Hypothalamus (tissue), 51 donors: ENCODE measurements around the gene ADAMTSL5.
"Not testable (repeated sequence)": the region's sequence is repeated elsewhere in the genome, so short reads cannot be mapped to it uniquely, and the experiment has no call there.

ENCODE experiments used
- DNase-seq, 51 donors: peaks; one replicate each; lab custom pipeline; 2025; lab: John Stamatoyannopoulos, UW

ADAMTSL5 gene

GRCh38 chr19:1530856-1531255 lies 18.0 kb upstream of the ADAMTSL5 start:
- not testable (repeated sequence) for DNase-seq

- no peak for DNase-seq
These were observed 16.6 kb upstream of the ADAMTSL5 start for GRCh38 chr19:1529430-1529816.

- no peak for DNase-seq
These were observed 16.0 kb upstream of the ADAMTSL5 start for GRCh38 chr19:1528596-1529429.

- no peak for DNase-seq
These were observed 15.0 kb upstream of the ADAMTSL5 start for GRCh38 chr19:1527650-1528309.

- DNase-seq = no peak
These were observed 14.3 kb upstream of the ADAMTSL5 start for GRCh38 chr19:1526979-1527649.

GRCh38 chr19:1526066-1526778 lies 13.4 kb upstream of the ADAMTSL5 start:
- no peak for DNase-seq

GRCh38 chr19:1525343-1525742 lies 12.5 kb upstream of the ADAMTSL5 start:
- DNase-seq = no peak

GRCh38 chr19:1524972-1525325 lies 12.1 kb upstream of the ADAMTSL5 start:
- DNase-seq = no peak

GRCh38 chr19:1524287-1524971 lies 11.6 kb upstream of the ADAMTSL5 start:
- DNase-seq = no peak

- peak in 21 of 51 donors; percentile 2 to 69 (median 34) for DNase-seq
These were observed 10.8 kb upstream of the ADAMTSL5 start, which contains the start of gene PLK5 for GRCh38 chr19:1523412-1524286. PLK5 (plus strand) TSS chr19:1524077; CDS start chr19:1526997, 2,920 bp downstream.

- DNase-seq = peak in 1 of 51 donors; percentile 6
These were observed 10.0 kb upstream of the ADAMTSL5 start for GRCh38 chr19:1522838-1523237.

GRCh38 chr19:1522061-1522460 lies 9.2 kb upstream of the ADAMTSL5 start:
- DNase-seq = peak in 2 of 51 donors; percentile 33

GRCh38 chr19:1521636-1522035 lies 8.8 kb upstream of the ADAMTSL5 start:
- DNase-seq = peak in 46 of 51 donors; percentile 2 to 88 (median 56)

- DNase-seq = no peak
These were observed 7.5 kb upstream of the ADAMTSL5 start for GRCh38 chr19:1520203-1520780.

GRCh38 chr19:1519802-1520201 lies 7.0 kb upstream of the ADAMTSL5 start:
- not testable (repeated sequence) for DNase-seq

GRCh38 chr19:1518471-1518870 lies 5.7 kb upstream of the ADAMTSL5 start:
- no peak for DNase-seq

- no peak for DNase-seq
These were observed 3.6 kb upstream of the ADAMTSL5 start for GRCh38 chr19:1516395-1516753.

GRCh38 chr19:1514986-1515721 lies 2.3 kb upstream of the ADAMTSL5 start:
- DNase-seq = no peak
